HG02981 (cell line): ENCODE measurements around the gene WNK1.
"Not testable (repeated sequence)": the region's sequence is repeated elsewhere in the genome, so short reads cannot be mapped to it uniquely, and the experiment has no call there.

Source experiments
- ATAC-seq: cut with Tn5 transposase; IDR thresholded peaks from one replicate; pipeline ENCODE4 v1.9.1; 2021; ENCODE audit warnings: mild to moderate bottlenecking, moderate library complexity; ENCODE audit not compliant: unreplicated experiment

Gene WNK1

DNA sequence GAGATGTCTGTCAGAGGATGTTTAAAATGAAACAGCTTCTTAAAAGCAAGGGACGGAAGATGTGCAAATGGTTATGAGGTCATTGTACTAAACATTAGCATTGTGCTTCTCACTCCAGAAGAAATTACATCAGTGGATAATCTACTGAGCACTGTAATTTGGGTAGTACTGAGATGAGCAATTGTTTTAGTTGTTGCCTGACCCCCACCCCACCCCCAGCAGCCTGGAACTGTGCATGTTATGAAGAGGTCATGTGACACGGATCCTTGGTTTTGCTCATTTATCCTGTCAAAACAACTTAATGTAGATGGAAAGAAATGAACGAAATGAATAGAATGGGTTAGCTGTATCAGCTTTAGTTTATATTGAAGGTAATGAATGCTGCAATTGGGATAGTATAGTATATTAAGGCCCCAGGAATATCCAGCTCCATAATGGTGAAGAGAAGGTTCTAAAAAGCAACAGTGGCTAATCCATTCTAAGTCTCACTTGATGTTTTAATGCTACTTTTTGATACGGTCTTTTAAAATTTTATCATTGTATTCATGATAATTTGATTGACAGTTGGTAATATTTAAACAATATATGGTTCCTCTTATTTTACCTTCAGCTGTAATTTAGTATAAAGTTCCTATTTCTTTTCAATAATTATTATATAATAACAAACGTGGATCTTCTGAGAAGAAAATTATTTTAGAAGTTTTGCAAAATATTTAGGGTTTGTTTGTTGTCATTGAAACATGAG is 58.5 kb downstream of the WNK1 start:
- ATAC-seq = no peak

DNA sequence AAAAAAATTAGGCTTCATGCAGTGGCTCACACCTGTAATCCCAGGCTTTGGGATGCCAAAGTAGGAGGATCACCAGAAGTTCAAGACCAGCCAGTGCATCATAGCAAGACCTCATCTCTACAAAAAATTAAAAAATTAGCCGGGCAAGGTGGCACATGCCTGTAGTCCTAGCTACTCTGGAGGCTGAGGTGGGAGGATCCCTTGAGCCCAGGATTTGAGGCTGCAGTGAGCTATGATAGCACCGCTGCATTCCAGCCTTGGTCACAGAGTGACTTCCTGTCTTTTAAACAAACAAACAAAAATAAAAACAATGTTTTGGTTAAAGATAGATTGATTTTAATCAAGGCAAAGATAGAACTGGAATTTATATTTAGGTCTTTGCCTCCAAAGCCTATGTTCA is 60.6 kb downstream of the WNK1 start:
- no peak for ATAC-seq

DNA sequence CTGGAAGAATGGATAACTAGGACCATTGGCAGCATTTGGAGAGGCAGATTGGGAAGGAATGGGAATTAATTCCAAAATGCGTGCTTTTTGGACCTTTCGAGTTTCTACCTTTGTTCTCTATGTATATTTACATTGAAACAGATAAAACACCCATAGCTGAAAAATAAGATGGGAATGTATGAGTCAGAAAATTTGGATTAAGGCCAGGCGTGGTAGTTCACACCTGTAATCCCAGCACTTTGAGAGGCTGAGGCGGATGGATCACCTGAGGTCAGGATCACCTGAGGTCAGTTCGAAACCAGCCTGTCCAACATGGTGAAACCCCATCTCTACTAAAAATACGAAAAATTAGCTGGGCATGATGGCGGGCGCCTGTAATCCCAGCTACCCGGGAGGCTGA is 65.1 kb downstream of the WNK1 start:
- ATAC-seq = not testable (repeated sequence)

DNA sequence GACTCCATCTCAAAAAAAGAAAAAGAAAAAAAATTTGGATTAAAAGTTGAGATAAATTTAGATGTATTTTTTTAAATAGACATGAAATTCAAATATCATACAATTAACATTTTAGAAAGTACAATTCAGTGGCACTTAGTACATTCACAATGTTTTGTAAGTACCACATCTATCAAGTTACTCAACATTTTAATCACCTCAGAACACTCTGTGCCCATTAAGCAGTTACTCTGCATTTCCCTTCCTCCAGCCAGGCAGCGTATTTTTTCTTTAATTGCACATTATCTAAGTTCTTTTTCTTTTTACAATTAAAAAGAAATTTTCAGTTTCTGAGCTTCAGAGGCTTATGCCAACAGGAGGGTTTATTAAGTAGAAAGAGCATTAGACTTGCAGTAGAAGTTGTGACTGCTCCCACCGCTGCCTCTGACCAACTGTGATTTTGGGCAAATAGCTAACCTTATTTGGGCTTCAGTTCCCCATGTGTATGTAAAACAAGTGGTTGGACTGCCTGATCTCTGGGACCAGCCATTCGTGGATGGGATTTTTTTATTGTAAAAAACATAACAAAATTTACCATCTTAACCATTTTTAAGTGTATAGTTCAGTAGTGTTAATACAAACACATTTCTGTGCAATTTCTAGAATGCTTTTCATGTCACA is 65.7 kb downstream of the WNK1 start:
- ATAC-seq = no peak

DNA sequence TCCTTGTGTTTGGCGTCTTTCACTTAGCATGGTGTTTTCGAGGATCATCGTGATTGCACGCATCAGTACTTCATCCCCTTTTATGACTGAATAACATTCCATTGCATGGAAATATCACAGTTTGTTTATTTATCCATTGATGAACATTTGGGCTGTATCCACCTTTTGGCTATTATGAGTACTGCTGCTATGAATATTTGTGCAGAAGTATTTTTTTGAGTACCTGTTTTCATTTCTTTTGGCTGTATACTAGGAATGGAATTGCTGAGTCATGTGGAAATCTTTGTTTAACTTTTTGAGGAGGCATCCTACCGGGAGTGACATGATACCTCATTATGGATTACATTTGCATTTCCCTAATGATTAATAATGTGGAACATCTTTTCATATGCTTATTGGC is 66.4 kb downstream of the WNK1 start:
- no peak for ATAC-seq

DNA sequence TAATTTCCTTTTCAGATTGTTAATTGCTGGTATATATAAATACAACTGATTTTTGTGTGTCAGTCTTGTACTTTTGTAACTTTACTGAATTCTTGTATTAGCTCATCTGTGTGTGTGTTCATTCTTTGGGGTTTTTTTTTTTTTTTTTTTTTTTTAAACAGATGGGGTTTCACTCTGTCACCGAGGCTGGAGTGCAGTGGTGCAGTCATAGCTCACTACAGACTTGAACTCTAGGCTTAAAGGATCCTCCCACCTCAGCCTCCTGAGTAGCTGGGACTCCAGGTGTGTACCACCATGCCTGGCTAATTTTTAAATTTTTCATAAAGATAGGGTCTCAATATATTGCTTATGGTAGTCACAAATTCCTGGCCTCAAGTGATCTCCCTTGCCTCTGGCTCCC is 68.0 kb downstream of the WNK1 start:
- ATAC-seq = no peak

DNA sequence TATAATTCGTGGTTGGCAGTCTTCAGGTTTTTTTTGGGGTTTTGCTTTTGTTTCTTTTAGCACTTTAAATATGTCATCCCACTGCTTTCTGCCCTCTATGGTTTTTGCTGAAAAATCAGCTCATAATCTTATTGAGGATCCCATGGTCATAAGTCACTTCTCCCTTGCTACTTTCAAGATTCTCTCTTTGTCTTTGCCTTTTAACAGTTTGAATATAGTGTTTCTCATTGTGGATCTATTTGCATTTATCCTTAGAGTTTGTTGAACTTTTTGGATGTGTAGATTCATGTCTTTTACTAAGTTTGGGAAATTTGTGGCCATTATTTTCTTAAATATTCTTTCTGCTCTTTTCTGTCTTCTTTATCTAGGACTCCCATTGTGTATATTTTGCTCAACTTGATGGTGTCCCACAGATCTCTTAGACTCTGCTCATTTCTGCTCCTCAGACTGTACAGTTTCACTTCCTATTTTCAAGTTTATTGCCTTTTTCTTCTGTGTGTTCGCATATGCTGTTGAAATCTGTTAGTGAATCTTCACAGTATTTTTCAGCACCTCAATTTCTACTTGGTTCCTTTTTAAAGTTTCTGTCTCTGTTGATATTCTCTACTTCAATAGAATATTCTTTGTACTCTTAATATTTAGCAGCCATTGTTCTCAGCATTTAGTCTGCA is 70.8 kb downstream of the WNK1 start:
- peak; percentile 89 for ATAC-seq

DNA sequence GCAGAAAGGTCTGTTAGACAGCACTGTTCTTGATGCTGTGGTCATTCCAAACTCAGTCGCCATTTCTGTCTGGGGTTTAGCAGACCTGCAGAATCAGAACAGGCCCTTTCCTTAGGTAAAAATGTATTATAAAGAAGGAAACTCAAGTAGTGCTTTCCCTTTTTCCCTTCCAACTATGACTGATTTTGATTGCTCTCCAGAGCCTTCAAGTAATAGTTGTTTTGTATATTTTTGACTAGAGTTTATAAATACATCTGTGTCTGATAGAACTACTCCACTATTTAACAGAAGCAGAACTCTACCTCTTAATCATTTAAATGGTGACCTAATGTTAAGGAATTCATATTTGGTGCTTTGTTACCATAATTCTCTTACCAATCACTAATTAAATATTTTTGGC is 74.0 kb downstream of the WNK1 start:
- ATAC-seq = no peak

DNA sequence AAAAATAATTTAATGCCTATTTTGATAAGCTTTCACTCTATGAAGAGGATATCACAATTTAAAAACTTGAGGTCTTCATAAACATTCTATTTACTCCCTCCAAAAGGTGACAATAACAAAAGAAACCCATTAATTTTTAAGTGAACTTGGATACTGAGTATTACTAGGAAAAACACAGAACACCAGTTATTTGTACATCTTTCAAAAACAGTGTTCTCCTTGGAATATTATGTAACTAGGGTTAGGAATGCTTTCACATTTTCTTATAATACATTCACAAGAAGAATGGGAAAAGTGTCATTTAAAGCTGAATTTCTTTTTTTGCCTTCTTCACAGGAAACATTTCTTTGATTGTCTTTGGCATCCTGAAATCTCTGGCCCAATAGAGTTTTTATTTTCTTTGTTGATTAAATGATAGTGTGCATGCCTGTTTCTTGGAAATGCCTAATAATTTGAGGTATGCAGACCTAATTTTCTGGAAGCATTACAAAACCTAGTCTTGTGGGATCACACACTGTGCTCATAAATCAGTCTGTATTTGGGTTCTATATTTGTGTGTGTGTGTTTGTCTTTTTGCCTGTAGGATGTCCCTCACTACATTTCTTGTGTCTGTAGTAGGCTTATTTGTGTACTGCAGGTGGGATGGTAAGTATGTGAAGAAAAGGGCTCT is 76.5 kb downstream of the WNK1 start:
- no peak for ATAC-seq

DNA sequence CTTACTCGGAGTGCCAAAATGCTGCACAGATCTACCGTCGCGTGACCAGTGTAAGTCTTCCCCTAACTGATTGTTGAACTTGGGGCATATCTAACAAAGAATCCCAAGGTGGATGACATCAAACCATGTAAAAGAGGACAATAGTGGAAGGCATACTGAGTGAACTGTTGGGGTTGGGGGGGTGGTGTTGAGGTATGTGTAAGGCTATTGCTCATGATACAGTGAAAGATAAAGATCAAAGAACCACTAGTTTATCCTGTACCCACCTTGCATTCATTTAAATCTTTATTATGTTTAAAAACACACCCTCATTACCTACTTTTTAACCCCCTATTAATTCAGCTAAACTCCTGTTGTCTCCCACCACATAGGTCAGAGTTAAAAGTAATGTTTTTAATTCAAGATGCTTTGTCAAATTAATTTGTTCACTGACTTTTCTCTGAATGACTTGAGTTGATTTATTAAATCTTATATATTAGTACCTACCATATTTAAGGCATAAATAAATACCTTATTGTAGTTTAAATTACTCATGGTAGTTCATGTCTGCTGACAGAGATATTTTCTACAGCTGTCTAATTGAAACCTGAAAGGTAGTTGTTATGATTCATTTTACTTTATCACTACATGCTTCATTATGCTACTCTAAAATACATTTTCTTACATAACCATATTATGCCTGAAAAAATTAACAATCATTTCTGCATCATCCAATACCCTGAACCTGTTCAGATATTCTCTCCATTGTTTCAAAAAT is 77.9 kb downstream of the WNK1 start:
- ATAC-seq = no peak

DNA sequence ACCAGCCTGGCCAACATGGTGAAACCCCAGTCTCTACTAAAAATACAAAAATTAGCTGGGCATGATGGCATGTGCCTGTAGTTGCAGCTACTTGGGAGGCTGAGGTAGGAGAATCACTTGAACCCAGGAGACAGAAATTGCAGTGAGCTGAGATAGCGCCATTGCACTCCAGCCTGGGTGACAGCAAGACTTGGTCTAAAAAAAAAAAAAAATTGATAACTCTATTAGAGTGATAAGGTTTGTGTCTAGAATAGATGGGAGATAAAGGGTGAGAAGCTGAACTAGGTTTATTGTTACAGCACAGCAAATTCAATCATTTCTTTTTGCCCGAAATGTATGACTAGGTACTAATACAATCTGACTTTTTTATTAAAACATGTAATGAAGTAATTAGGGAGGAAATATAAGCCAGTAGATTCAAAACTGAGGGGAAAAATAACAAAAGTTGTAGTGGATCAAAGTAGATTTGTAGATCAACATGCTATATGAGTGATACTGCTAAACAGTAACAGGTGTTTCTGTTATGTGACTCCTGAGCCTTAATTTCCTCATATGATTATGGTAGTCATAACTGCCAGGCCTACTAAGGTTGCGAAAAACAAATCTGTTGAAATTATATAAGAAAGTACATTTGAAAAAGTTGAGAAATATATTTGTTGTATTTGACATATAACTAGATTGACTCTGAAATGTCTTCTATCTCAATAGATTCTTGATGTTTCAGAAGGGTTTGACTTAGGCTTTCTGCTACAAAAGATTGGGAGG is 83.6 kb downstream of the WNK1 start:
- no peak for ATAC-seq

DNA sequence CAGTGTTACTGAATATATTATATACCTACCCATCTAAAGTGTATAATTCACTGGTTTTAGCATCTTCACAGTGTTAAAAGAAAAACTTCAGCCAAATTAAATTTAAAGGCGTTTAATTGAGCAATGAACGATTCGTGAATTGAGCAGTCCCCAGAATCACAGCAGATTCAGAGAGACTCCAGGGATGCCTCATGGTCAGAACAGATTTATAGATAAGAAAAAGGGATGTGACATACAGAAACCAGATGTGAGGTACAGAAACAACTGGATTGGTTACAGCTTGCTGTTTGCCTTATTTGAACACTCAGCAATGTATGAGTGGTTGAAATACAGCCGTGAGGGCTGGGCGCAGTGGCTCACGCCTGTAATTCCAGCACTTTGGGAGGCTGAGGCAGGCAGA is 84.6 kb downstream of the WNK1 start:
- no peak for ATAC-seq

DNA sequence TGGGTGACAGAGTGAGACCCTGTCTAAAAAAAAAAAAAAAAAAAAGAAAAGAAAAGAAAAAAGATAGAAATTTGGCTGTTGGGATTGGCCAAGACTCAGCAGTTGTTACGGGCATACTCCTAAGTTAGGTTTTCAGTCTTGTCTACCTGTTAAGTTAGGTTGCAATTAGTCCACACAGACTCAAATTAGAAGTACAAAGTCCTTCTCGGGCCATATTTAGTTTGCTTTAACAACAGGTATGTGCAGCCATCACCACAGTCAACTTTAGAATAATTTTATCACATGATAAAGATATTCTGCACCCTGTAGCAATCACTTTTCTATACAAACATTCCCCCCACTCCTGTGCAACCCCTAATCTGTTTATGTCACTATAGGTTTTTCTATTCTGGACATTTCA is 85.2 kb downstream of the WNK1 start:
- ATAC-seq = no peak

DNA sequence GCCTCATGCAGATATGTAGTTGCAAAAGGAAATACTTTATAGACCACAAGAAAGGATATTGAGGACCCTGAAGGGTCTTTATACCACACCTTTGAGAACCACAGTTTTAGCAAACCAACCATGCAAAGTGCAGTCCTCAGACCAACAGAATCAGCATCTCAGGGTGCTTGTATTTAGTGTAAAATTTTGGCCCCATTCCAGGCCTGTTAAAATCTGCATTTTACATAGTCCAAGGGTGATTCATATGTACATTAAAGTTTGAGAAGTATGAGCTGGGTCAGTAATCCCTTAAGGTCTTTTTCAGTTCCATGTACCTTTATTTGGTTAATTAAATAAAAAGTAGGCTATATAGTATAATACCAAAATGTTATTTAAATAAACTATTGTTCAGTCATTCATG is 91.2 kb downstream of the WNK1 start:
- no peak for ATAC-seq

DNA sequence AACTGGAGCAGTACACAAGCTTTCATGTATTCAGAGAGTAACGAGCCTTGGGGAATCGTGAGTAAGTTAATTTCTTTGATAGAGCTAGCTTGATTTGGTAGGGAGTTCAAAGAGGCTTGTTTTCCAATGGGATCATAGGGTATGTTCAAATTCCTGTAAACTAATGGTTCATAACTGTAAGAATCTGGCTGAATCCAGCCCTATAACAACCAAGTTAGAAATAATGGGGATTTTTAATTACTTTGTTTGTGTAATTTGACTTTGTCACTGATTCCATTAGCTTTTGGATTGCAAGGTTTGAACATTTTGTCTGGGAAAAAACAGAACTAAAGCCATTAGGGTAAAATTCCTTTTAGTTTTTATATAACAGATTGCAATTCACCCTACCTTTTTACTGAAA is 94.0 kb downstream of the WNK1 start:
- ATAC-seq = no peak

DNA sequence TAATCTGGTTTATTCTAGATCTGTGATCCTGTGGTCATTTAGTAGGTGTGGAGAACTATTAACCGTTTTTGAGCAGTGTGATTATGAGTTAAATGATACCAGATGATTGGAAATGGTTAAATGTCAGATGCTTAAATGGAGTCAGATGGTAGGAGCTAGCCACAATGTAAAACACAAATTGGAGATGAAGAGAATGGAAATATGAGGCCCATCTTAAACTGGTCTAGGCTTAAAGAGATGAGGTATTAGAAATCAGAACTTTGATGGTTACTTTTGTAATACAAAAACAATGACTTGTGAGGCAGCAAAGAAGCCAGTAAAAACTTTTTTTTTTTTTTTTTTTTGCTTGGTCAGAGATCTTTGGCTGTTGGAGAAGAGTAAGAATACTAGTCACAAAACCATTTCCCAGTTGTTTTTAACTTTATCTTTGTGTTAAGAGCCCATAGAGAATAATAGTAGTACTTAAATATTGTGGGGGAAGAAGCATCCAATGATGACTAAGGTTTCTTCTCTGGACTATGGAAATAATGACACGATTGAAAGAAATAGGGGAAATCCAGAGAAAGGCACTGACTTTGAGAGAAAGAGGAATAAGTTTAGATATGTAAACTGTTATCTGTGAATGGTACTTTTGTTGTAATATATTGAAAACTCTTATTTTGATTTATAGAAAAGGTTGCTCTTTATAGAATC is 95.9 kb downstream of the WNK1 start:
- no peak for ATAC-seq

DNA sequence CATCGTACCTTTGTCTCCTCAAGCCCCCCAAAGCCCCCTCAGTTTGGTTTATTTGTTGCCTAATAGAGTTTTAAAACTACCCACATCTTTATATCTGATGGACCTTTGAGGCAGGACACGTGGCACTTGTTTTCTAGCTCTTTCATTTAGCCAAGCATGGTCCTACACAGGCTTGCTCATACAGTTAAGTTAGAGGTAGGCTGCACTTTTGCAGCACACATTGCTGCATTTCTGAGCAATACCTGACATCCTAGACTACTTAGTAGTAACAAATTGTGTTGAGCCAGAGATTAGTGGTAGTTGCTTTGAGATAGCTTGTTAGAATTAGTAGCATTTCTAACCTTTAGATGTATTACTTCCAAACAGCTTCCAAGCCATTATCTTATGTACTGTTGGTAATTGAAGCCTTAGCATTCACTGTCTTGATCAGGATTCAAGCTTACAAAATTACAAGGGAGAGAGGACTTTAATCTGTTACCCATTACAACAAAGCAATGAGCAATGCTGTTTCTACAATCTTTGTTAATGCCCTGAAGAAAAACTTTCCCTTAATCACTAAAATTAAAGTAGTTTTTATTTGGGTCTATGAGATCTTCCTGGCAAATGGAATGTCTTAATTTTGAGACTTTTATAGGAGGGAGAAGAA is 96.6 kb downstream of the WNK1 start:
- ATAC-seq = no peak

DNA sequence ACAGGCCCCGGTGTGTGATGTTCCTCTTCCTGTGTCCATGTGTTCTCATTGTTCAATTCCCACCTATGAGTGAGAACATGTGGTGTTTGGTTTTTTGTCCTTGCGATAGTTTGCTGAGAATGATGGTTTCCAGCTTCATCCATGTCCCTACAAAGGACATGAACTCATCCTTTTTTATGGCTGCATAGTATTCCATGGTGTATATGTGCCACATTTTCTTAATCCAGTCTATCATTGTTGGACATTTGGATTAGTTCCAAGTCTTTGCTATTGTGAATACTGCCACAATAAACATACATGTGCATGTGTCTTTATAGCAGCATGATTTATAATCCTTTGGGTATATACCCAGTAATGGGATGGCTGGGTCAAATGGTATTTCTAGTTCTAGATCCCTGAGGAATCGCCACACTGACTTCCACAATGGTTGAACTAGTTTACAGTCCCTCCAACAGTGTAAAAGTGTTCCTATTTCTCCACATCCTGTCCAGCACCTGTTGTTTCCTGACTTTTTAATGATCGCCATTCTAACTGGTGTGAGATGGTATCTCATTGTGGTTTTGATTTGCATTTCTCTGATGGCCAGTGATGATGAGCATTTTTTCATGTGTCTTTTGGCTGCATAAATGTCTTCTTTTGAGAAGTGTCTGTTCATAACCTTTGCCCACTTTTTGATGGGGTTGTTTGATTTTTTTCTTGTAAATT is 97.5 kb downstream of the WNK1 start:
- not testable (repeated sequence) for ATAC-seq

DNA sequence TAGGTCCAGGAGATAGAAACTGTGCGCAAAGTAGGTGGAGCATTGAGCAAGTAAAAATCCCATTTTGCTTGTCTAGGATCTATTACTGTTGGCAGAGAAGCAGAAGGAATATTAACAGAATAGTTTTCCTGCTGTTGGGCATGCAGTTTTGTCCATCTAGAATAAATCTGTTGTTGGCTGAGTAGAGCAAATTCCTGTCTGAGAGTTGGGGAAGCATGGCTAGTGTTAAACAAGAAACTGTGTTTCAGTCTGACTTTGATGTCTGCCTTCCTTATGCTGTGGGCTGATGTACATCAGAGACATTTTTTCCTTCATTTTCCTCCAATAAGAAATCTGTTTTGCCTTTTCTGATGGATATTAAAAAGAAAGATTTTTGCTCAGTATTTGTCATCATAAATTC is 99.0 kb downstream of the WNK1 start:
- no peak for ATAC-seq
